ENCODE data around the gene MRTFB. TPM values are rescaled to one million over a fixed set of nuclear protein-coding genes. Genes with fewer than 3 reads are reported as not detected.

The MRTFB gene
- total and polyA plus RNA-seq, 2 of the 13 experiments (the other 11 are each of a cell fraction or from before 2014, with no cell fraction given) = 11.4 to 14.0 TPM

DNA sequence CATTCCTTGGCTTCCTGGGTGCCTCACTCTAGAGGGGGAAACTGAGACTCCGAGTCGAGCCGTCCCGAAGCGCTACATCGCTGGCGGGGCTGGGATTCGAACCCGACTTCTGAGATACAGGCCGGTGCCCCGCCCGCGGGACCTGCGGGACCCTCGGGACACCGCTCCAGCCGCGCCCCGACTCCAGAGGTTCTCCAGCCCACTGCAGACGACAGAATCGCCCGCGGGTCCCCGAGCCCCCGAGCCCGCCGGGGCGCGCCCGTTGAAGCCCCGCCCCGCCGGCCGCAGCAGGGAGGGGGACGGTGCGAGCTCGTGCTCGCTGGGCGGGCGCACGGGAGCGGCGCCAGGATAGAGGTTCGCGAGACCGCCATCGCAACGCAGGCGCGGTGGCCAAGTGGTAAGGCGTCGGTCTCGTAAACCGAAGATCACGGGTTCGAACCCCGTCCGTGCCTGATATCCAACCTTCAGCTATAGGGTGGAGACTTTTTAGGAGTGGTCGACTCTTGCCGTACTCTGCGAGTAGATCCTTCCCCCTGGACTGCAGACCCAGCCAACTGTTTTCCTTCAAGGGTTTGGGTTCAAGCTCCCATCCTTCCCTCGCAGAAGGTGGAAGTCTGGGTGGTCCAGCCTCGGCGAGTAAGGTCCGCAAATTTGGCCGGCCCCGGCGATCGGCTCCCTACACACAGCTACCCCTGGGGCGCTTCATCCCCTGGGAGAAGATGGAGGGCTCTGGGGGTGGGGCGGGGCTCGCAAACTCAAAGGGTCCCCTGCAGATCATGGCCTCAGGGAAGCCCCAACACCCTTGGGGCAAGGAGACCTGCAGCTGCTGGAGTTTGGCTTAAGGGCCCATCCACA is 214.6 kb downstream of the MRTFB start (continued):
- TF ChIP-seq, protein P1, sequence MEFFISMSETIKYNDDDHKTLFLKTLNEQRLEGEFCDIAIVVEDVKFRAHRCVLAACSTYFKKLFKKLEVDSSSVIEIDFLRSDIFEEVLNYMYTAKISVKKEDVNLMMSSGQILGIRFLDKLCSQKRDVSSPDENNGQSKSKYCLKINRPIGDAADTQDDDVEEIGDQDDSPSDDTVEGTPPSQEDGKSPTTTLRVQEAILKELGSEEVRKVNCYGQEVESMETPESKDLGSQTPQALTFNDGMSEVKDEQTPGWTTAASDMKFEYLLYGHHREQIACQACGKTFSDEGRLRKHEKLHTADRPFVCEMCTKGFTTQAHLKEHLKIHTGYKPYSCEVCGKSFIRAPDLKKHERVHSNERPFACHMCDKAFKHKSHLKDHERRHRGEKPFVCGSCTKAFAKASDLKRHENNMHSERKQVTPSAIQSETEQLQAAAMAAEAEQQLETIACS (CRISPR knock-in tag; IDR thresholded peaks at IDR 0.05) = peak; percentile 97
- no peak; the same call in 1 of the 2 replicates for TF ChIP-seq ZSCAN30 (CRISPR knock-in tag; IDR thresholded peaks at IDR 0.05)
- TF ChIP-seq, protein P2, sequence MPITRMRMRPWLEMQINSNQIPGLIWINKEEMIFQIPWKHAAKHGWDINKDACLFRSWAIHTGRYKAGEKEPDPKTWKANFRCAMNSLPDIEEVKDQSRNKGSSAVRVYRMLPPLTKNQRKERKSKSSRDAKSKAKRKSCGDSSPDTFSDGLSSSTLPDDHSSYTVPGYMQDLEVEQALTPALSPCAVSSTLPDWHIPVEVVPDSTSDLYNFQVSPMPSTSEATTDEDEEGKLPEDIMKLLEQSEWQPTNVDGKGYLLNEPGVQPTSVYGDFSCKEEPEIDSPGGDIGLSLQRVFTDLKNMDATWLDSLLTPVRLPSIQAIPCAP (CRISPR knock-in tag; IDR thresholded peaks at IDR 0.05; ENCODE audit: low read depth) = 0 out of 2 replicates have a peak, but pooled peaks have one; percentile 88
- TF ChIP-seq, protein P3, sequence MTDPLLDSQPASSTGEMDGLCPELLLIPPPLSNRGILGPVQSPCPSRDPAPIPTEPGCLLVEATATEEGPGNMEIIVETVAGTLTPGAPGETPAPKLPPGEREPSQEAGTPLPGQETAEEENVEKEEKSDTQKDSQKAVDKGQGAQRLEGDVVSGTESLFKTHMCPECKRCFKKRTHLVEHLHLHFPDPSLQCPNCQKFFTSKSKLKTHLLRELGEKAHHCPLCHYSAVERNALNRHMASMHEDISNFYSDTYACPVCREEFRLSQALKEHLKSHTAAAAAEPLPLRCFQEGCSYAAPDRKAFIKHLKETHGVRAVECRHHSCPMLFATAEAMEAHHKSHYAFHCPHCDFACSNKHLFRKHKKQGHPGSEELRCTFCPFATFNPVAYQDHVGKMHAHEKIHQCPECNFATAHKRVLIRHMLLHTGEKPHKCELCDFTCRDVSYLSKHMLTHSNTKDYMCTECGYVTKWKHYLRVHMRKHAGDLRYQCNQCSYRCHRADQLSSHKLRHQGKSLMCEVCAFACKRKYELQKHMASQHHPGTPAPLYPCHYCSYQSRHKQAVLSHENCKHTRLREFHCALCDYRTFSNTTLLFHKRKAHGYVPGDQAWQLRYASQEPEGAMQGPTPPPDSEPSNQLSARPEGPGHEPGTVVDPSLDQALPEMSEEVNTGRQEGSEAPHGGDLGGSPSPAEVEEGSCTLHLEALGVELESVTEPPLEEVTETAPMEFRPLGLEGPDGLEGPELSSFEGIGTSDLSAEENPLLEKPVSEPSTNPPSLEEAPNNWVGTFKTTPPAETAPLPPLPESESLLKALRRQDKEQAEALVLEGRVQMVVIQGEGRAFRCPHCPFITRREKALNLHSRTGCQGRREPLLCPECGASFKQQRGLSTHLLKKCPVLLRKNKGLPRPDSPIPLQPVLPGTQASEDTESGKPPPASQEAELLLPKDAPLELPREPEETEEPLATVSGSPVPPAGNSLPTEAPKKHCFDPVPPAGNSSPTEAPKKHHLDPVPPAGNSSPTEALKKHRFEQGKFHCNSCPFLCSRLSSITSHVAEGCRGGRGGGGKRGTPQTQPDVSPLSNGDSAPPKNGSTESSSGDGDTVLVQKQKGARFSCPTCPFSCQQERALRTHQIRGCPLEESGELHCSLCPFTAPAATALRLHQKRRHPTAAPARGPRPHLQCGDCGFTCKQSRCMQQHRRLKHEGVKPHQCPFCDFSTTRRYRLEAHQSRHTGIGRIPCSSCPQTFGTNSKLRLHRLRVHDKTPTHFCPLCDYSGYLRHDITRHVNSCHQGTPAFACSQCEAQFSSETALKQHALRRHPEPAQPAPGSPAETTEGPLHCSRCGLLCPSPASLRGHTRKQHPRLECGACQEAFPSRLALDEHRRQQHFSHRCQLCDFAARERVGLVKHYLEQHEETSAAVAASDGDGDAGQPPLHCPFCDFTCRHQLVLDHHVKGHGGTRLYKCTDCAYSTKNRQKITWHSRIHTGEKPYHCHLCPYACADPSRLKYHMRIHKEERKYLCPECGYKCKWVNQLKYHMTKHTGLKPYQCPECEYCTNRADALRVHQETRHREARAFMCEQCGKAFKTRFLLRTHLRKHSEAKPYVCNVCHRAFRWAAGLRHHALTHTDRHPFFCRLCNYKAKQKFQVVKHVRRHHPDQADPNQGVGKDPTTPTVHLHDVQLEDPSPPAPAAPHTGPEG (CRISPR knock-in tag; IDR thresholded peaks at IDR 0.05) = peak; percentile 93; the same call in 1 of the 2 replicates
- TF ChIP-seq, protein P4, sequence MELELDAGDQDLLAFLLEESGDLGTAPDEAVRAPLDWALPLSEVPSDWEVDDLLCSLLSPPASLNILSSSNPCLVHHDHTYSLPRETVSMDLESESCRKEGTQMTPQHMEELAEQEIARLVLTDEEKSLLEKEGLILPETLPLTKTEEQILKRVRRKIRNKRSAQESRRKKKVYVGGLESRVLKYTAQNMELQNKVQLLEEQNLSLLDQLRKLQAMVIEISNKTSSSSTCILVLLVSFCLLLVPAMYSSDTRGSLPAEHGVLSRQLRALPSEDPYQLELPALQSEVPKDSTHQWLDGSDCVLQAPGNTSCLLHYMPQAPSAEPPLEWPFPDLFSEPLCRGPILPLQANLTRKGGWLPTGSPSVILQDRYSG (CRISPR knock-in tag; IDR thresholded peaks at IDR 0.05) = no peak
- TF ChIP-seq ZFP82 (CRISPR knock-in tag; IDR thresholded peaks at IDR 0.05; ENCODE audit: borderline replicate concordance) = peak; percentile 94
- no peak; the same call in none of the 2 replicates for TF ChIP-seq CHD2 (IDR thresholded peaks at IDR 0.05; ENCODE audit: low read depth, low read length)
- TF ChIP-seq, protein P5, sequence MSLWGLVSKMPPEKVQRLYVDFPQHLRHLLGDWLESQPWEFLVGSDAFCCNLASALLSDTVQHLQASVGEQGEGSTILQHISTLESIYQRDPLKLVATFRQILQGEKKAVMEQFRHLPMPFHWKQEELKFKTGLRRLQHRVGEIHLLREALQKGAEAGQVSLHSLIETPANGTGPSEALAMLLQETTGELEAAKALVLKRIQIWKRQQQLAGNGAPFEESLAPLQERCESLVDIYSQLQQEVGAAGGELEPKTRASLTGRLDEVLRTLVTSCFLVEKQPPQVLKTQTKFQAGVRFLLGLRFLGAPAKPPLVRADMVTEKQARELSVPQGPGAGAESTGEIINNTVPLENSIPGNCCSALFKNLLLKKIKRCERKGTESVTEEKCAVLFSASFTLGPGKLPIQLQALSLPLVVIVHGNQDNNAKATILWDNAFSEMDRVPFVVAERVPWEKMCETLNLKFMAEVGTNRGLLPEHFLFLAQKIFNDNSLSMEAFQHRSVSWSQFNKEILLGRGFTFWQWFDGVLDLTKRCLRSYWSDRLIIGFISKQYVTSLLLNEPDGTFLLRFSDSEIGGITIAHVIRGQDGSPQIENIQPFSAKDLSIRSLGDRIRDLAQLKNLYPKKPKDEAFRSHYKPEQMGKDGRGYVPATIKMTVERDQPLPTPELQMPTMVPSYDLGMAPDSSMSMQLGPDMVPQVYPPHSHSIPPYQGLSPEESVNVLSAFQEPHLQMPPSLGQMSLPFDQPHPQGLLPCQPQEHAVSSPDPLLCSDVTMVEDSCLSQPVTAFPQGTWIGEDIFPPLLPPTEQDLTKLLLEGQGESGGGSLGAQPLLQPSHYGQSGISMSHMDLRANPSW (CRISPR knock-in tag; IDR thresholded peaks at IDR 0.05; ENCODE audit: borderline replicate concordance) = peak; percentile 83
- TF ChIP-seq, protein P6, sequence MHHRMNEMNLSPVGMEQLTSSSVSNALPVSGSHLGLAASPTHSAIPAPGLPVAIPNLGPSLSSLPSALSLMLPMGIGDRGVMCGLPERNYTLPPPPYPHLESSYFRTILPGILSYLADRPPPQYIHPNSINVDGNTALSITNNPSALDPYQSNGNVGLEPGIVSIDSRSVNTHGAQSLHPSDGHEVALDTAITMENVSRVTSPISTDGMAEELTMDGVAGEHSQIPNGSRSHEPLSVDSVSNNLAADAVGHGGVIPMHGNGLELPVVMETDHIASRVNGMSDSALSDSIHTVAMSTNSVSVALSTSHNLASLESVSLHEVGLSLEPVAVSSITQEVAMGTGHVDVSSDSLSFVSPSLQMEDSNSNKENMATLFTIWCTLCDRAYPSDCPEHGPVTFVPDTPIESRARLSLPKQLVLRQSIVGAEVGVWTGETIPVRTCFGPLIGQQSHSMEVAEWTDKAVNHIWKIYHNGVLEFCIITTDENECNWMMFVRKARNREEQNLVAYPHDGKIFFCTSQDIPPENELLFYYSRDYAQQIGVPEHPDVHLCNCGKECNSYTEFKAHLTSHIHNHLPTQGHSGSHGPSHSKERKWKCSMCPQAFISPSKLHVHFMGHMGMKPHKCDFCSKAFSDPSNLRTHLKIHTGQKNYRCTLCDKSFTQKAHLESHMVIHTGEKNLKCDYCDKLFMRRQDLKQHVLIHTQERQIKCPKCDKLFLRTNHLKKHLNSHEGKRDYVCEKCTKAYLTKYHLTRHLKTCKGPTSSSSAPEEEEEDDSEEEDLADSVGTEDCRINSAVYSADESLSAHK (CRISPR knock-in tag; IDR thresholded peaks at IDR 0.05; ENCODE audit: borderline replicate concordance) = peak; percentile 62
- TF ChIP-seq ZNF207 (IDR thresholded peaks at IDR 0.05; ENCODE audit: borderline replicate concordance) = no peak
- TF ChIP-seq FOXO1 (CRISPR knock-in tag; IDR thresholded peaks at IDR 0.05) = peak; percentile 86
- no peak for TF ChIP-seq JUNB (CRISPR knock-in tag; IDR thresholded peaks at IDR 0.05; ENCODE audit: borderline replicate concordance)
- TF ChIP-seq CENPX (CRISPR knock-in tag; IDR thresholded peaks at IDR 0.05) = no peak

Data from HepG2 (cell line).